ENCODE measurements around the gene MTF2. TPM values are rescaled to one million over a fixed set of nuclear protein-coding genes. Genes with fewer than 3 reads are reported as not detected.
"Not testable (repeated sequence)": the region's sequence is repeated elsewhere in the genome, so short reads cannot be mapped to it uniquely, and the experiment has no call there.

Gene MTF2
- total and polyA plus RNA-seq, 2 experiments from 2014 or later, result 82.1 to 133 TPM

- not testable (repeated sequence) for H4K20me1 ChIP-seq (replicated peaks; ENCODE audit: insufficient read depth); H3K9me2 ChIP-seq (ENCODE audit: insufficient read depth); ATAC-seq; H2AFZ ChIP-seq; H3K36me3 ChIP-seq (ENCODE audit: insufficient read depth); H3K27ac Mint-ChIP-seq; H3K9me3 Mint-ChIP-seq; H3K4me2 ChIP-seq; DNase-seq (ENCODE audit: low spot score); H3K27me3 ChIP-seq (ENCODE audit: insufficient read depth); H3K4me3 ChIP-seq; H3K4me3 Mint-ChIP-seq; H3K27me3 Mint-ChIP-seq (ENCODE audit: insufficient read depth, low read depth, poor library complexity); H3K27ac ChIP-seq (ENCODE audit: low read depth); H3K4me1 ChIP-seq (ENCODE audit: insufficient read depth); H3F3A ChIP-seq (replicated peaks; ENCODE audit: low read depth)
- H3K4me1 Mint-ChIP-seq, result peaks cover 16% of the 10 kb centered on the region
- H3K79me2 ChIP-seq (replicated peaks; ENCODE audit: insufficient read depth), result peaks cover 53% of the 10 kb centered on the region
- H3K36me3 Mint-ChIP-seq (ENCODE audit: low read depth), result peaks cover 17% of the 10 kb centered on the region; the same call in 2 of the 3 replicates
Observed at GRCh38 chr1:93163314-93163713, 84.2 kb downstream of the MTF2 start.

- no peak for ATAC-seq
- Histone ChIP-seq H3K9me2 (ENCODE audit: insufficient read depth) (no peaks in the 10 kb centered on the region), H3K4me1 (ENCODE audit: insufficient read depth) (0 out of 2 replicates have a peak, but pooled peaks cover 3% of the 10 kb centered on the region), H3K4me2 (no peak overlapping the region), H2AFZ (no peak overlapping the region), H3K27ac (ENCODE audit: low read depth) (peak overlapping the region; percentile 46; the same call in 1 of the 2 replicates), H3K36me3 (ENCODE audit: insufficient read depth) (no peaks in the 10 kb centered on the region), H3K27me3 (ENCODE audit: insufficient read depth) (no peaks in the 10 kb centered on the region), H4K20me1 (replicated peaks; ENCODE audit: insufficient read depth) (peaks cover 8% of the 10 kb centered on the region; the same call in 1 of the 2 replicates), H3K79me2 (replicated peaks; ENCODE audit: insufficient read depth) (peaks cover 67% of the 10 kb centered on the region), H3K4me3 (no peak overlapping the region), H3F3A (replicated peaks; ENCODE audit: low read depth) (no peaks in the 10 kb centered on the region)
- H3K36me3 Mint-ChIP-seq (ENCODE audit: low read depth), result peaks cover 13% of the 10 kb centered on the region
- no peak for DNase-seq (ENCODE audit: low spot score)
- H3K27me3 Mint-ChIP-seq (ENCODE audit: insufficient read depth, low read depth, poor library complexity), result no peaks in the 10 kb centered on the region
- H3K4me3 Mint-ChIP-seq, result no peak overlapping the region
- peaks cover 16% of the 10 kb centered on the region for H3K4me1 Mint-ChIP-seq
- no peaks in the 10 kb centered on the region for H3K9me3 Mint-ChIP-seq
- no peak overlapping the region for H3K27ac Mint-ChIP-seq
- TF ChIP-seq POLR2AphosphoS5 (IDR thresholded peaks at IDR 0.05; ENCODE audit: low read depth), result no peak
- no peak for TF ChIP-seq EZH2phosphoT487 (IDR thresholded peaks at IDR 0.05; ENCODE audit: unreplicated experiment)
- TF ChIP-seq NANOG (IDR thresholded peaks at IDR 0.05; ENCODE audit: borderline replicate concordance), result no peak
- TF ChIP-seq, protein P1, sequence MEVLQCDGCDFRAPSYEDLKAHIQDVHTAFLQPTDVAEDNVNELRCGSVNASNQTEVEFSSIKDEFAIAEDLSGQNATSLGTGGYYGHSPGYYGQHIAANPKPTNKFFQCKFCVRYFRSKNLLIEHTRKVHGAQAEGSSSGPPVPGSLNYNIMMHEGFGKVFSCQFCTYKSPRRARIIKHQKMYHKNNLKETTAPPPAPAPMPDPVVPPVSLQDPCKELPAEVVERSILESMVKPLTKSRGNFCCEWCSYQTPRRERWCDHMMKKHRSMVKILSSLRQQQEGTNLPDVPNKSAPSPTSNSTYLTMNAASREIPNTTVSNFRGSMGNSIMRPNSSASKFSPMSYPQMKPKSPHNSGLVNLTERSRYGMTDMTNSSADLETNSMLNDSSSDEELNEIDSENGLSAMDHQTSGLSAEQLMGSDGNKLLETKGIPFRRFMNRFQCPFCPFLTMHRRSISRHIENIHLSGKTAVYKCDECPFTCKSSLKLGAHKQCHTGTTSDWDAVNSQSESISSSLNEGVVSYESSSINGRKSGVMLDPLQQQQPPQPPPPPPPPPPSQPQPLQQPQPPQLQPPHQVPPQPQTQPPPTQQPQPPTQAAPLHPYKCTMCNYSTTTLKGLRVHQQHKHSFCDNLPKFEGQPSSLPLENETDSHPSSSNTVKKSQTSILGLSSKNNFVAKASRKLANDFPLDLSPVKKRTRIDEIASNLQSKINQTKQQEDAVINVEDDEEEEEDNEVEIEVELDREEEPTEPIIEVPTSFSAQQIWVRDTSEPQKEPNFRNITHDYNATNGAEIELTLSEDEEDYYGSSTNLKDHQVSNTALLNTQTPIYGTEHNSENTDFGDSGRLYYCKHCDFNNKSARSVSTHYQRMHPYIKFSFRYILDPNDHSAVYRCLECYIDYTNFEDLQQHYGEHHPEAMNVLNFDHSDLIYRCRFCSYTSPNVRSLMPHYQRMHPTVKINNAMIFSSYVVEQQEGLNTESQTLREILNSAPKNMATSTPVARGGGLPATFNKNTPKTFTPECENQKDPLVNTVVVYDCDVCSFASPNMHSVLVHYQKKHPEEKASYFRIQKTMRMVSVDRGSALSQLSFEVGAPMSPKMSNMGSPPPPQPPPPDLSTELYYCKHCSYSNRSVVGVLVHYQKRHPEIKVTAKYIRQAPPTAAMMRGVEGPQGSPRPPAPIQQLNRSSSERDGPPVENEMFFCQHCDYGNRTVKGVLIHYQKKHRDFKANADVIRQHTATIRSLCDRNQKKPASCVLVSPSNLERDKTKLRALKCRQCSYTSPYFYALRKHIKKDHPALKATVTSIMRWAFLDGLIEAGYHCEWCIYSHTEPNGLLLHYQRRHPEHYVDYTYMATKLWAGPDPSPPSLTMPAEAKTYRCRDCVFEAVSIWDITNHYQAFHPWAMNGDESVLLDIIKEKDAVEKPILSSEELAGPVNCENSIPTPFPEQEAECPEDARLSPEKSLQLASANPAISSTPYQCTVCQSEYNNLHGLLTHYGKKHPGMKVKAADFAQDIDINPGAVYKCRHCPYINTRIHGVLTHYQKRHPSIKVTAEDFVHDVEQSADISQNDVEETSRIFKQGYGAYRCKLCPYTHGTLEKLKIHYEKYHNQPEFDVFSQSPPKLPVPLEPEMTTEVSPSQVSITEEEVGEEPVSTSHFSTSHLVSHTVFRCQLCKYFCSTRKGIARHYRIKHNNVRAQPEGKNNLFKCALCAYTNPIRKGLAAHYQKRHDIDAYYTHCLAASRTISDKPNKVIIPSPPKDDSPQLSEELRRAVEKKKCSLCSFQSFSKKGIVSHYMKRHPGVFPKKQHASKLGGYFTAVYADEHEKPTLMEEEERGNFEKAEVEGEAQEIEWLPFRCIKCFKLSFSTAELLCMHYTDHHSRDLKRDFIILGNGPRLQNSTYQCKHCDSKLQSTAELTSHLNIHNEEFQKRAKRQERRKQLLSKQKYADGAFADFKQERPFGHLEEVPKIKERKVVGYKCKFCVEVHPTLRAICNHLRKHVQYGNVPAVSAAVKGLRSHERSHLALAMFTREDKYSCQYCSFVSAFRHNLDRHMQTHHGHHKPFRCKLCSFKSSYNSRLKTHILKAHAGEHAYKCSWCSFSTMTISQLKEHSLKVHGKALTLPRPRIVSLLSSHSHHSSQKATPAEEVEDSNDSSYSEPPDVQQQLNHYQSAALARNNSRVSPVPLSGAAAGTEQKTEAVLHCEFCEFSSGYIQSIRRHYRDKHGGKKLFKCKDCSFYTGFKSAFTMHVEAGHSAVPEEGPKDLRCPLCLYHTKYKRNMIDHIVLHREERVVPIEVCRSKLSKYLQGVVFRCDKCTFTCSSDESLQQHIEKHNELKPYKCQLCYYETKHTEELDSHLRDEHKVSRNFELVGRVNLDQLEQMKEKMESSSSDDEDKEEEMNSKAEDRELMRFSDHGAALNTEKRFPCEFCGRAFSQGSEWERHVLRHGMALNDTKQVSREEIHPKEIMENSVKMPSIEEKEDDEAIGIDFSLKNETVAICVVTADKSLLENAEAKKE (CRISPR knock-in tag; IDR thresholded peaks at IDR 0.05), result no peak
- TF ChIP-seq CTCF (conservative IDR thresholded peaks at IDR 0.05; ENCODE audit: low read depth in 2 of 2), result no peak
- TF ChIP-seq CREB1 (CRISPR knock-in tag; IDR thresholded peaks at IDR 0.05; ENCODE audit: low read depth), result no peak
- no peak for TF ChIP-seq EZH2 (IDR thresholded peaks at IDR 0.05; ENCODE audit: low read depth, unreplicated experiment)
- TF ChIP-seq, protein P2, sequence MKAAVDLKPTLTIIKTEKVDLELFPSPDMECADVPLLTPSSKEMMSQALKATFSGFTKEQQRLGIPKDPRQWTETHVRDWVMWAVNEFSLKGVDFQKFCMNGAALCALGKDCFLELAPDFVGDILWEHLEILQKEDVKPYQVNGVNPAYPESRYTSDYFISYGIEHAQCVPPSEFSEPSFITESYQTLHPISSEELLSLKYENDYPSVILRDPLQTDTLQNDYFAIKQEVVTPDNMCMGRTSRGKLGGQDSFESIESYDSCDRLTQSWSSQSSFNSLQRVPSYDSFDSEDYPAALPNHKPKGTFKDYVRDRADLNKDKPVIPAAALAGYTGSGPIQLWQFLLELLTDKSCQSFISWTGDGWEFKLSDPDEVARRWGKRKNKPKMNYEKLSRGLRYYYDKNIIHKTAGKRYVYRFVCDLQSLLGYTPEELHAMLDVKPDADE (IDR thresholded peaks at IDR 0.05), result no peak
- no peak for TF ChIP-seq ZNF114 (CRISPR knock-in tag; IDR thresholded peaks at IDR 0.05)
- TF ChIP-seq, protein P3, sequence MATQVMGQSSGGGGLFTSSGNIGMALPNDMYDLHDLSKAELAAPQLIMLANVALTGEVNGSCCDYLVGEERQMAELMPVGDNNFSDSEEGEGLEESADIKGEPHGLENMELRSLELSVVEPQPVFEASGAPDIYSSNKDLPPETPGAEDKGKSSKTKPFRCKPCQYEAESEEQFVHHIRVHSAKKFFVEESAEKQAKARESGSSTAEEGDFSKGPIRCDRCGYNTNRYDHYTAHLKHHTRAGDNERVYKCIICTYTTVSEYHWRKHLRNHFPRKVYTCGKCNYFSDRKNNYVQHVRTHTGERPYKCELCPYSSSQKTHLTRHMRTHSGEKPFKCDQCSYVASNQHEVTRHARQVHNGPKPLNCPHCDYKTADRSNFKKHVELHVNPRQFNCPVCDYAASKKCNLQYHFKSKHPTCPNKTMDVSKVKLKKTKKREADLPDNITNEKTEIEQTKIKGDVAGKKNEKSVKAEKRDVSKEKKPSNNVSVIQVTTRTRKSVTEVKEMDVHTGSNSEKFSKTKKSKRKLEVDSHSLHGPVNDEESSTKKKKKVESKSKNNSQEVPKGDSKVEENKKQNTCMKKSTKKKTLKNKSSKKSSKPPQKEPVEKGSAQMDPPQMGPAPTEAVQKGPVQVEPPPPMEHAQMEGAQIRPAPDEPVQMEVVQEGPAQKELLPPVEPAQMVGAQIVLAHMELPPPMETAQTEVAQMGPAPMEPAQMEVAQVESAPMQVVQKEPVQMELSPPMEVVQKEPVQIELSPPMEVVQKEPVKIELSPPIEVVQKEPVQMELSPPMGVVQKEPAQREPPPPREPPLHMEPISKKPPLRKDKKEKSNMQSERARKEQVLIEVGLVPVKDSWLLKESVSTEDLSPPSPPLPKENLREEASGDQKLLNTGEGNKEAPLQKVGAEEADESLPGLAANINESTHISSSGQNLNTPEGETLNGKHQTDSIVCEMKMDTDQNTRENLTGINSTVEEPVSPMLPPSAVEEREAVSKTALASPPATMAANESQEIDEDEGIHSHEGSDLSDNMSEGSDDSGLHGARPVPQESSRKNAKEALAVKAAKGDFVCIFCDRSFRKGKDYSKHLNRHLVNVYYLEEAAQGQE (IDR thresholded peaks at IDR 0.05; ENCODE audit: unreplicated experiment), result no peak
Observed at GRCh38 chr1:93164816-93165215, 85.7 kb downstream of the MTF2 start.
